Measurements from ENCODE around the gene PWWP2B.

GRCh38 chr10:132383101-132383500 is 13.9 kb upstream of the PWWP2B start:
- TF ChIP-seq PKNOX1 (IDR thresholded peaks at IDR 0.05) (no peak), HDAC2 (IDR thresholded peaks at IDR 0.05) (no peak), BHLHE40 (IDR thresholded peaks at IDR 0.05; ENCODE audit: borderline replicate concordance in 1 of 2, low read depth in 2 of 2, low read length in 1 of 2) (no peak), SMARCA5 (IDR thresholded peaks at IDR 0.05) (no peak), ZNF24 (IDR thresholded peaks at IDR 0.05) (no peak), MAX (IDR thresholded peaks at IDR 0.05; ENCODE audit: low read depth, low read length) (no peak), RAD51 (IDR thresholded peaks at IDR 0.05) (no peak), SRF (IDR thresholded peaks at IDR 0.05; ENCODE audit: low read depth in 2 of 2, low read length in 2 of 2) (no peak)
